Measurements from ENCODE around the gene NKX6-2. TPM values are rescaled to one million over a fixed set of nuclear protein-coding genes. Genes with fewer than 3 reads are reported as not detected.
"Not testable (repeated sequence)": the region's sequence is repeated elsewhere in the genome, so short reads cannot be mapped to it uniquely, and the experiment has no call there.

Gene NKX6-2
- total RNA-seq, 1 donor from 2014 or later, result not detected

DNA sequence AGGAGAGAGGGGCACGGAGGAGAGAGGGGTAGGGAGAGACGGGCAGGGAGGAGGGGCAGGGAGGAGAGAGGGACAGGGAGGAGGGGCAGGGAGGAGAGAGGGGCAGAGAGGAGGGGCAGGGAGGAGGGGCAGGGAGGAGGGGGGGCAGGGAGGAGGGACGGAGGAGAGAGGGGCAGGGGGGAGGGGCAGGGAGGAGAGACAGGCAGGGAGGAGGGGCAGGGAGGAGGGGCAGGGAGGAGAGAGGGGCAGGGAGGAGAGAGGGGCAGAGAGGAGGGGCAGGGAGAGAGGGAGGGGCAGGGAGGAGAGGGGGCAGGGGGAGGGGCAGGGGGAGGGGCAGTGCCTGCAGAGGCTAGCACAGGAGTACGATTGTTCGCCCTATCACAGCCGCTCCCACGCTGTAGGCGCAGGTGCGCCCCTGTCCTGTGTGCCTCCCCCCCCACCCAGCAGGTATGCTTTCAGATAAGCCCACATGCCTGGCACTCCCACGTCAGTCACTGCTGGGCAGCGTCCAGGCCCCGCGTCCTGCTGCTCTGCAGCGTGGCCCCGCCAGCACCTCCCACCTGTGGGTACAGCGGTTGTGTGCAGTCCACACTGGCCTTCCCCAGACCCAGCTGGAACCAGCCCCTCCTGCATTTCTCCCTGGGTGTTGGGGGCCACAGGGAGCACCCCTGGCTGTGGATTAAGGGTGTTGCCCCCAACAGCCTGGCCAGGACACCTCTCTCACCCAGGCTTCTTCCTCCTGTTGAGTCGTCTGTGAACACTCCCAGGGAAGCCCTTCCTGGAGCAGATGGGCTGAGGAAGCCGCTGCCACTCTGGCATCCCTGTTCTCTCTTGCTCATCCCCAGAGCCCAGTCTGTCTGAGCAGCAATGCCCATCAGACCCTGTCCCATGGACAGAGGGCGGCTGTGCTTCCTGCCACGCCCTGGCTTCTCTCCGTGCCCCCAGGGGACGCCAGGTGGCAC is 10.8 kb downstream of the NKX6-2 start:
- Histone ChIP-seq H3K4me3 (ENCODE audit: low read depth, low read length) (no peak overlapping the region), H3K36me3 (ENCODE audit: control insufficient read depth, insufficient read depth, low read length) (peaks cover 2% of the 10 kb centered on the region), H3K27me3 (ENCODE audit: control insufficient read depth, insufficient read depth, low read length) (no peaks in the 10 kb centered on the region)
- no peak for FAIRE-seq
- TF ChIP-seq CTCF (IDR thresholded peaks at IDR 0.05; ENCODE audit: insufficient read depth, low read length, severe bottlenecking), result no peak
- no peak for DNase-seq (ENCODE audit: low read depth)

GRCh38 chr10:132774181-132774901 is 11.6 kb downstream of the NKX6-2 start:
- peaks cover 2% of the 10 kb centered on the region for H3K36me3 ChIP-seq (ENCODE audit: control insufficient read depth, insufficient read depth, low read length)
- no peak for FAIRE-seq
- H3K27me3 ChIP-seq (ENCODE audit: control insufficient read depth, insufficient read depth, low read length), result no peaks in the 10 kb centered on the region
- no peak for DNase-seq (ENCODE audit: low read depth)
- TF ChIP-seq CTCF (IDR thresholded peaks at IDR 0.05; ENCODE audit: insufficient read depth, low read length, severe bottlenecking), result no peak
- no peak overlapping the region for H3K4me3 ChIP-seq (ENCODE audit: low read depth, low read length)

GRCh38 chr10:132772816-132773215 is 13.1 kb downstream of the NKX6-2 start:
- not testable (repeated sequence) for DNase-seq (ENCODE audit: low read depth); H3K27me3 ChIP-seq (ENCODE audit: control insufficient read depth, insufficient read depth, low read length); H3K4me3 ChIP-seq (ENCODE audit: low read depth, low read length); FAIRE-seq; H3K36me3 ChIP-seq (ENCODE audit: control insufficient read depth, insufficient read depth, low read length)

GRCh38 chr10:132770061-132771021 is 15.6 kb downstream of the NKX6-2 start:
- no peak overlapping the region for H3K4me3 ChIP-seq (ENCODE audit: low read depth, low read length)
- DNase-seq (ENCODE audit: low read depth) (no peak), FAIRE-seq (no peak)
- H3K36me3 ChIP-seq (ENCODE audit: control insufficient read depth, insufficient read depth, low read length), result peaks cover 2% of the 10 kb centered on the region
- no peaks in the 10 kb centered on the region for H3K27me3 ChIP-seq (ENCODE audit: control insufficient read depth, insufficient read depth, low read length)
- no peak for TF ChIP-seq CTCF (IDR thresholded peaks at IDR 0.05; ENCODE audit: insufficient read depth, low read length, severe bottlenecking)

DNA sequence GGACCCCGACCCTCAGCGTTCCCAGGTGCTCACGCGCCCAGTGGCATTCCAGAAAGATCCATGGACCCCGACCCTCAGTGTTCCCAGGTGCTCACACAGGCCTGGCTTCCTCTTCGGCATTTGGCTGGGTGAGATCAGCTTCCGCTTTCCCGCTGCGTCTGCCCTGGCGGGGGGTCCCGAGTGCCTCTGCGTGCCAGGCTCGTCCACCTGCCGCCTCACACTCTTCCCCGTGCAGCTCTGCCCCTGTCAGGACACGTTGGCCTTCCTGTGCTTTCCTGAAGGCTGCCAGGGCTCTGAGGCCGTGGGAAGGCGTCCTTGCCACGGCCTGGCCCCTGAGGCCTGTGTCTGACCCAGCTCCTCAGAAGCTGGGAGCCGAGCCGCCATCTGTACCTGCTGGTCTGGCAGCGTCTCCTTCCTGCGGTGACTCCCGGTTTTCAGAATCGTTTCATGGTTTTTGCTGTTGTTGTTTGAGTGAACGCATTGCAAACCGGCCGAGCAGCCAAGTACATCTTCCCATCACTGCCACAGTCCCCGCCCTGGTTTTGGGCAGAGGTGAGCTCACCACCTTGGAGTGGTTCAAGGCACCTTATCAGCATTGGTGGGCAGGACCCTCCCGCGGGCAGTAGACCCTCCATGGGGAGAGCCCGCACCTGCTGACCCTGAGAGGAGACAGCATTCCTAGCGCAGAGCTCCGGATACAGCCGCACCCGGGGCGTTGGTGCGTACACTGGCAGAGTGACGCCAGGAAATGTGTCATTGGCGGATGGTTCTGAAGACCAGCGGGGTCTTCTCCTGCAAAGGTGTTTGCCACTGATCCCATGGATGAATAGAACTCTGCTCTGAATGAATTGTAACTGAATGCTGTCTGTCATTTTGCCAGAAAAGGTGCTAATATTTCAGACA is 17.4 kb downstream of the NKX6-2 start:
- FAIRE-seq (no peak), DNase-seq (ENCODE audit: low read depth) (no peak)
- Histone ChIP-seq H3K36me3 (ENCODE audit: control insufficient read depth, insufficient read depth, low read length) (peaks cover 2% of the 10 kb centered on the region), H3K27me3 (ENCODE audit: control insufficient read depth, insufficient read depth, low read length) (no peaks in the 10 kb centered on the region), H3K4me3 (ENCODE audit: low read depth, low read length) (no peak overlapping the region)
- no peak for TF ChIP-seq CTCF (IDR thresholded peaks at IDR 0.05; ENCODE audit: insufficient read depth, low read length, severe bottlenecking)
